Colonic mucosa (tissue), 4 donors: Measurements from ENCODE around the gene SORL1-AS1.
A peak's percentile ranks its signal among the peaks of the same experiment; 100 is the strongest.

ENCODE experiments used
- DNase-seq: peaks from one replicate; pipeline ENCODE4 v3.0.0-alpha.2; 2020
- H3K27ac ChIP-seq: fragments of 200-600 bp; one replicate; pipeline ENCODE4 v1.8.0; 2021
- H3K27me3 ChIP-seq: fragments of 200-600 bp; one replicate; pipeline ENCODE4 v1.8.0; 2021
- H3K36me3 ChIP-seq: fragments of 200-600 bp; one replicate; pipeline ENCODE4 v1.8.0; 2021
- H3K4me1 ChIP-seq: fragments of 200-600 bp; one replicate; pipeline ENCODE4 v1.8.0; 2021; ENCODE audit warnings: mild to moderate bottlenecking
- H3K4me3 ChIP-seq: fragments of 200-600 bp; one replicate; pipeline ENCODE4 v1.8.0; 2021
- H3K9ac ChIP-seq, 2 donors: one replicate each; pipeline ENCODE4 v1.7.0; 2013; ENCODE audit warnings: control low read depth in 2 of 2, low read depth in 2 of 2, low read length in 2 of 2
- H3K9me3 ChIP-seq: fragments of 200-600 bp; one replicate; pipeline ENCODE4 v1.8.0; 2021
- CTCF ChIP-seq: fragments of 200-600 bp; IDR thresholded peaks from one replicate; pipeline ENCODE4 v1.8.0; 2022; ENCODE audit warnings: antibody characterized with exemption, mild to moderate bottlenecking
- intact Hi-C: fragments of 100-400 bp; cut with DNase I; formaldehyde crosslinking; loops from one replicate; pipeline ENCODE4 v1.14.1; 2022
- donor health status: healthy.
- donor health status: DM: no; HTN: no; CAD: no.
- donor health status: DM: no; HTN: no; CAD: no.

SORL1-AS1 gene

GRCh38 chr11:121418625-121419114 lies 34.1 kb downstream of the SORL1-AS1 start:
- peak overlapping the region; percentile 15 for H3K27ac ChIP-seq
- H3K27me3 ChIP-seq = no peaks in the 10 kb centered on the region
- H3K9ac ChIP-seq = no peak overlapping the region
- H3K9me3 ChIP-seq = no peaks in the 10 kb centered on the region
- H3K4me1 ChIP-seq = peaks cover 3% of the 10 kb centered on the region
- no peaks in the 10 kb centered on the region for H3K36me3 ChIP-seq
- no peak for TF ChIP-seq CTCF
- H3K4me3 ChIP-seq = no peak overlapping the region
- DNase-seq = peak; percentile 33
- intact Hi-C loops = no loop called here

GRCh38 chr11:121417607-121418006 lies 35.2 kb downstream of the SORL1-AS1 start:
- Histone ChIP-seq H3K9me3 (no peaks in the 10 kb centered on the region), H3K27me3 (no peaks in the 10 kb centered on the region), H3K36me3 (no peaks in the 10 kb centered on the region), H3K27ac (peak overlapping the region; percentile 68), H3K4me1 (peaks cover 3% of the 10 kb centered on the region), H3K4me3 (no peak overlapping the region), H3K9ac (peak overlapping the region in 1 of 2 donors; percentile 62)
- no peak for TF ChIP-seq CTCF
- DNase-seq = no peak
- intact Hi-C loops = no loop called here

- peak; percentile 92 for DNase-seq
- Histone ChIP-seq H3K9me3 (no peaks in the 10 kb centered on the region), H3K4me1 (peaks cover 3% of the 10 kb centered on the region), H3K27ac (peak overlapping the region; percentile 68), H3K27me3 (no peaks in the 10 kb centered on the region), H3K36me3 (no peaks in the 10 kb centered on the region), H3K9ac (peak overlapping the region; percentile 4 to 62), H3K4me3 (no peak overlapping the region)
- no peak for TF ChIP-seq CTCF
- intact Hi-C loops = no loop called here
These were observed 35.7 kb downstream of the SORL1-AS1 start for GRCh38 chr11:121417055-121417551.

GRCh38 chr11:121415856-121416255 lies 36.9 kb downstream of the SORL1-AS1 start:
- peak; percentile 81 for DNase-seq
- TF ChIP-seq CTCF = no peak
- Histone ChIP-seq H3K27me3 (no peaks in the 10 kb centered on the region), H3K27ac (peak overlapping the region; percentile 38), H3K9ac (no peak overlapping the region), H3K4me1 (peaks cover 3% of the 10 kb centered on the region), H3K4me3 (no peak overlapping the region), H3K36me3 (no peaks in the 10 kb centered on the region), H3K9me3 (no peaks in the 10 kb centered on the region)
- intact Hi-C loops = no loop called here

GRCh38 chr11:121414141-121414913 lies 38.4 kb downstream of the SORL1-AS1 start:
- Histone ChIP-seq H3K9ac (no peak overlapping the region), H3K9me3 (no peaks in the 10 kb centered on the region), H3K36me3 (no peaks in the 10 kb centered on the region), H3K4me3 (no peak overlapping the region), H3K4me1 (peaks cover 3% of the 10 kb centered on the region), H3K27ac (no peak overlapping the region), H3K27me3 (no peaks in the 10 kb centered on the region)
- no peak for DNase-seq
- TF ChIP-seq CTCF = no peak
- intact Hi-C loops = no loop called here
